WTC11 (cell line): ENCODE data around the gene SUDS3. TPM values are rescaled to one million over a fixed set of nuclear protein-coding genes. Genes with fewer than 3 reads are reported as not detected.

ENCODE experiments used
- ATAC-seq: fragments of 200-7000 bp; cut with Tn5 transposase; 2 replicates; pipeline ENCODE4 v1.10.0; 2021; ENCODE audit warnings: mild to moderate bottlenecking, moderate library complexity
- CTCF ChIA-PET: fragments of 300-600 bp; sonication (Branson Sonifier 250); formaldehyde crosslinking; loops from one replicate; lab custom pipeline; 2021; ENCODE audit warnings: antibody characterized with exemption; lab: Charles Lee
- POLR2A ChIA-PET: fragments of 350-600 bp; sonication (Branson Sonifier 250); formaldehyde crosslinking; loops from one replicate; lab custom pipeline; 2021; ENCODE audit warnings: antibody characterized with exemption; lab: Charles Lee
- DNase-seq: peaks from one replicate; pipeline ENCODE4 v3.0.0; 2021; ENCODE audit warnings: low spot score
- H3K27ac Mint-ChIP-seq: 2 replicates; pipeline ENCODE4 v1.8.0; 2021; ENCODE audit warnings: mixed read lengths
- H3K27me3 Mint-ChIP-seq: 2 replicates; pipeline ENCODE4 v1.8.0; 2021; ENCODE audit warnings: low read depth, mild to moderate bottlenecking, moderate library complexity, mixed read lengths
- H3K36me3 Mint-ChIP-seq: 2 replicates; pipeline ENCODE4 v1.8.0; 2021; ENCODE audit warnings: mixed read lengths
- H3K4me1 Mint-ChIP-seq: 2 replicates; pipeline ENCODE4 v1.8.0; 2022; ENCODE audit warnings: mixed read lengths
- H3K4me3 Mint-ChIP-seq: 2 replicates; pipeline ENCODE4 v1.8.0; 2021; ENCODE audit warnings: mild to moderate bottlenecking, moderate library complexity, mixed read lengths
- H3K9me3 Mint-ChIP-seq: 2 replicates; pipeline ENCODE4 v1.8.0; 2021; ENCODE audit warnings: mixed read lengths
- CREB1 ChIP-seq: sonication (generic); formaldehyde crosslinking; IDR thresholded peaks from 2 replicates; pipeline ENCODE4 v1.8.0; 2023; ENCODE audit warnings: mild to moderate bottlenecking, missing genetic modification reagents
- CREM ChIP-seq: sonication (generic); formaldehyde crosslinking; IDR thresholded peaks from 2 replicates; pipeline ENCODE4 v1.8.1; 2022; ENCODE audit warnings: mild to moderate bottlenecking, missing genetic modification reagents, moderate library complexity
- FOXJ3 ChIP-seq: sonication (generic); formaldehyde crosslinking; IDR thresholded peaks from 2 replicates; pipeline ENCODE4 v1.9.0; 2021; ENCODE audit warnings: missing genetic modification reagents, mild to moderate bottlenecking, borderline replicate concordance
- GRHL2 ChIP-seq: fragments of 250-450 bp; sonication (Bioruptor Pico); IDR thresholded peaks from 2 replicates; pipeline ENCODE4 v1.8.0; 2022; ENCODE audit warnings: mild to moderate bottlenecking, moderate library complexity; ENCODE audit not compliant: insufficient replicate concordance, severe bottlenecking
- GTF2I ChIP-seq: fragments of 250-450 bp; sonication (Bioruptor Pico); conservative IDR thresholded peaks from 2 replicates; pipeline ENCODE4 v1.4.0; 2021; ENCODE audit warnings: mild to moderate bottlenecking
- JAZF1 ChIP-seq: fragments of 250-450 bp; sonication (Bioruptor Pico); IDR thresholded peaks from 2 replicates; pipeline ENCODE4 v1.9.0; 2021; ENCODE audit warnings: moderate library complexity, mild to moderate bottlenecking, inconsistent platforms
- MXD4 ChIP-seq: fragments of 250-450 bp; sonication (Bioruptor Pico); IDR thresholded peaks from 2 replicates; pipeline ENCODE4 v1.8.0; 2021; ENCODE audit warnings: mild to moderate bottlenecking, moderate library complexity, borderline replicate concordance
- NFATC4 ChIP-seq: fragments of 250-450 bp; sonication (Bioruptor Pico); IDR thresholded peaks from 2 replicates; pipeline ENCODE4 v1.9.0; 2021; ENCODE audit warnings: mild to moderate bottlenecking
- NR2C2 ChIP-seq: sonication (generic); formaldehyde crosslinking; IDR thresholded peaks from 2 replicates; pipeline ENCODE4 v1.8.0; 2022; ENCODE audit warnings: mild to moderate bottlenecking, missing genetic modification reagents
- SMAD3 ChIP-seq: sonication (generic); formaldehyde crosslinking; IDR thresholded peaks from 2 replicates; pipeline ENCODE4 v1.8.0; 2022; ENCODE audit warnings: missing genetic modification reagents, mild to moderate bottlenecking, borderline replicate concordance
- SOX15 ChIP-seq: fragments of 250-450 bp; sonication (Bioruptor Pico); IDR thresholded peaks from 2 replicates; pipeline ENCODE4 v1.9.0; 2021; ENCODE audit warnings: mild to moderate bottlenecking
- SP1 ChIP-seq: sonication (generic); formaldehyde crosslinking; conservative IDR thresholded peaks from 2 replicates; pipeline ENCODE4 v1.8.1; 2022; ENCODE audit warnings: missing genetic modification reagents
- ZNF121 ChIP-seq: sonication (generic); formaldehyde crosslinking; IDR thresholded peaks from 2 replicates; pipeline ENCODE4 v1.8.0; 2023; ENCODE audit warnings: missing genetic modification reagents
- ZNF416 ChIP-seq: fragments of 250-450 bp; sonication (Bioruptor Pico); IDR thresholded peaks from 2 replicates; pipeline ENCODE4 v1.9.0; 2021; ENCODE audit warnings: mild to moderate bottlenecking, inconsistent platforms
- total RNA-seq: library from RNA; stranded (reverse); gene quantifications from 3 replicates; pipeline ENCODE4 v1.2.3, GENCODE V29; 2021
- TF ChIP-seq, protein P1 (sequence below): fragments of 200-600 bp; IDR thresholded peaks from 2 replicates; pipeline ENCODE4 v1.8.0; 2022; ENCODE audit warnings: antibody characterized with exemption
- TF ChIP-seq, protein P2 (sequence below): sonication (generic); formaldehyde crosslinking; IDR thresholded peaks from 2 replicates; pipeline ENCODE4 v1.8.1; 2023; ENCODE audit warnings: mild to moderate bottlenecking, missing genetic modification reagents, borderline replicate concordance
- TF ChIP-seq, protein P3 (sequence below): sonication (generic); formaldehyde crosslinking; IDR thresholded peaks from 2 replicates; pipeline ENCODE4 v1.8.1; 2022; ENCODE audit warnings: low read depth, missing genetic modification reagents, borderline replicate concordance
- TF ChIP-seq, protein P4 (sequence below): sonication (generic); formaldehyde crosslinking; IDR thresholded peaks from 2 replicates; pipeline ENCODE4 v1.8.1; 2023; ENCODE audit warnings: mild to moderate bottlenecking, missing genetic modification reagents
- TF ChIP-seq, protein P5 (sequence below): sonication (generic); formaldehyde crosslinking; IDR thresholded peaks from 2 replicates; pipeline ENCODE4 v1.8.1; 2023; ENCODE audit warnings: mild to moderate bottlenecking, moderate library complexity, missing genetic modification reagents

SUDS3 gene
- total RNA-seq, 1 experiment from 2014 or later = 63.9 TPM

DNA sequence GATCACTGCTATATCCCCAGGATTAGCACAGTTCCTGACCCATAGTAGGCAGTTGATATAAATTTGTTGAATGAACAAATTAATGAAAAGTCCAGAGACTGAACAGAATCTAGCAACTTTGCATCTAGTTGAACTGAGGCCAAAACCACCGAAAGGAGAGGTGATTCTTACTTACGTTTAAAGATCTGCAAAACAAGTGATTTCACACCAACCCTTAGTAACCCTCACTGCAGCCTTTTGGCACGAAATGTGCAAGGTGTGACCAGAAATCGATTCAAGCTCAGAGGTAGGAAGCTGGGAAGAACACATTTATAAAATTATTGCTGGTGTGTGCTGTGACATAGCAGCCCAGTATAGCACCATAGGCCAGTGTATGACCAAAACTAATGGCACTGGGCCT, 70.8 kb downstream of the SUDS3 start:
- ChIA-PET CTCF (no interaction called here), POLR2A (interaction anchor here (0.6 kb wide), 1 partner anchor 706 kb away, joined by 3 read pairs; no protein-coding TSS in a partner anchor)
- no peak for DNase-seq
- Mint-ChIP-seq H3K36me3 (no peaks in the 10 kb centered on the region), H3K4me3 (no peak overlapping the region), H3K4me1 (0 out of 2 replicates have a peak, but pooled peaks cover 3% of the 10 kb centered on the region), H3K9me3 (peaks cover 17% of the 10 kb centered on the region), H3K27ac (no peak overlapping the region), H3K27me3 (no peaks in the 10 kb centered on the region)
- TF ChIP-seq, protein P1, sequence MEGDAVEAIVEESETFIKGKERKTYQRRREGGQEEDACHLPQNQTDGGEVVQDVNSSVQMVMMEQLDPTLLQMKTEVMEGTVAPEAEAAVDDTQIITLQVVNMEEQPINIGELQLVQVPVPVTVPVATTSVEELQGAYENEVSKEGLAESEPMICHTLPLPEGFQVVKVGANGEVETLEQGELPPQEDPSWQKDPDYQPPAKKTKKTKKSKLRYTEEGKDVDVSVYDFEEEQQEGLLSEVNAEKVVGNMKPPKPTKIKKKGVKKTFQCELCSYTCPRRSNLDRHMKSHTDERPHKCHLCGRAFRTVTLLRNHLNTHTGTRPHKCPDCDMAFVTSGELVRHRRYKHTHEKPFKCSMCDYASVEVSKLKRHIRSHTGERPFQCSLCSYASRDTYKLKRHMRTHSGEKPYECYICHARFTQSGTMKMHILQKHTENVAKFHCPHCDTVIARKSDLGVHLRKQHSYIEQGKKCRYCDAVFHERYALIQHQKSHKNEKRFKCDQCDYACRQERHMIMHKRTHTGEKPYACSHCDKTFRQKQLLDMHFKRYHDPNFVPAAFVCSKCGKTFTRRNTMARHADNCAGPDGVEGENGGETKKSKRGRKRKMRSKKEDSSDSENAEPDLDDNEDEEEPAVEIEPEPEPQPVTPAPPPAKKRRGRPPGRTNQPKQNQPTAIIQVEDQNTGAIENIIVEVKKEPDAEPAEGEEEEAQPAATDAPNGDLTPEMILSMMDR = no peak
- TF ChIP-seq SMAD3 (CRISPR knock-in tag) (no peak), JAZF1 (CRISPR knock-in tag) (no peak), SP1 (CRISPR knock-in tag) (no peak), SOX15 (CRISPR knock-in tag) (no peak), CREB1 (no peak), CREM (CRISPR knock-in tag) (no peak), ZNF416 (CRISPR knock-in tag) (no peak), ZNF121 (CRISPR knock-in tag) (no peak), NR2C2 (no peak), FOXJ3 (CRISPR knock-in tag) (no peak), GTF2I (CRISPR knock-in tag) (no peak)
- TF ChIP-seq, protein P2, sequence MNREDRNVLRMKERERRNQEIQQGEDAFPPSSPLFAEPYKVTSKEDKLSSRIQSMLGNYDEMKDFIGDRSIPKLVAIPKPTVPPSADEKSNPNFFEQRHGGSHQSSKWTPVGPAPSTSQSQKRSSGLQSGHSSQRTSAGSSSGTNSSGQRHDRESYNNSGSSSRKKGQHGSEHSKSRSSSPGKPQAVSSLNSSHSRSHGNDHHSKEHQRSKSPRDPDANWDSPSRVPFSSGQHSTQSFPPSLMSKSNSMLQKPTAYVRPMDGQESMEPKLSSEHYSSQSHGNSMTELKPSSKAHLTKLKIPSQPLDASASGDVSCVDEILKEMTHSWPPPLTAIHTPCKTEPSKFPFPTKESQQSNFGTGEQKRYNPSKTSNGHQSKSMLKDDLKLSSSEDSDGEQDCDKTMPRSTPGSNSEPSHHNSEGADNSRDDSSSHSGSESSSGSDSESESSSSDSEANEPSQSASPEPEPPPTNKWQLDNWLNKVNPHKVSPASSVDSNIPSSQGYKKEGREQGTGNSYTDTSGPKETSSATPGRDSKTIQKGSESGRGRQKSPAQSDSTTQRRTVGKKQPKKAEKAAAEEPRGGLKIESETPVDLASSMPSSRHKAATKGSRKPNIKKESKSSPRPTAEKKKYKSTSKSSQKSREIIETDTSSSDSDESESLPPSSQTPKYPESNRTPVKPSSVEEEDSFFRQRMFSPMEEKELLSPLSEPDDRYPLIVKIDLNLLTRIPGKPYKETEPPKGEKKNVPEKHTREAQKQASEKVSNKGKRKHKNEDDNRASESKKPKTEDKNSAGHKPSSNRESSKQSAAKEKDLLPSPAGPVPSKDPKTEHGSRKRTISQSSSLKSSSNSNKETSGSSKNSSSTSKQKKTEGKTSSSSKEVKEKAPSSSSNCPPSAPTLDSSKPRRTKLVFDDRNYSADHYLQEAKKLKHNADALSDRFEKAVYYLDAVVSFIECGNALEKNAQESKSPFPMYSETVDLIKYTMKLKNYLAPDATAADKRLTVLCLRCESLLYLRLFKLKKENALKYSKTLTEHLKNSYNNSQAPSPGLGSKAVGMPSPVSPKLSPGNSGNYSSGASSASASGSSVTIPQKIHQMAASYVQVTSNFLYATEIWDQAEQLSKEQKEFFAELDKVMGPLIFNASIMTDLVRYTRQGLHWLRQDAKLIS (CRISPR knock-in tag) = no peak
- TF ChIP-seq, protein P3, sequence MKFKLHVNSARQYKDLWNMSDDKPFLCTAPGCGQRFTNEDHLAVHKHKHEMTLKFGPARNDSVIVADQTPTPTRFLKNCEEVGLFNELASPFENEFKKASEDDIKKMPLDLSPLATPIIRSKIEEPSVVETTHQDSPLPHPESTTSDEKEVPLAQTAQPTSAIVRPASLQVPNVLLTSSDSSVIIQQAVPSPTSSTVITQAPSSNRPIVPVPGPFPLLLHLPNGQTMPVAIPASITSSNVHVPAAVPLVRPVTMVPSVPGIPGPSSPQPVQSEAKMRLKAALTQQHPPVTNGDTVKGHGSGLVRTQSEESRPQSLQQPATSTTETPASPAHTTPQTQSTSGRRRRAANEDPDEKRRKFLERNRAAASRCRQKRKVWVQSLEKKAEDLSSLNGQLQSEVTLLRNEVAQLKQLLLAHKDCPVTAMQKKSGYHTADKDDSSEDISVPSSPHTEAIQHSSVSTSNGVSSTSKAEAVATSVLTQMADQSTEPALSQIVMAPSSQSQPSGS (CRISPR knock-in tag) = no peak
- TF ChIP-seq, protein P4, sequence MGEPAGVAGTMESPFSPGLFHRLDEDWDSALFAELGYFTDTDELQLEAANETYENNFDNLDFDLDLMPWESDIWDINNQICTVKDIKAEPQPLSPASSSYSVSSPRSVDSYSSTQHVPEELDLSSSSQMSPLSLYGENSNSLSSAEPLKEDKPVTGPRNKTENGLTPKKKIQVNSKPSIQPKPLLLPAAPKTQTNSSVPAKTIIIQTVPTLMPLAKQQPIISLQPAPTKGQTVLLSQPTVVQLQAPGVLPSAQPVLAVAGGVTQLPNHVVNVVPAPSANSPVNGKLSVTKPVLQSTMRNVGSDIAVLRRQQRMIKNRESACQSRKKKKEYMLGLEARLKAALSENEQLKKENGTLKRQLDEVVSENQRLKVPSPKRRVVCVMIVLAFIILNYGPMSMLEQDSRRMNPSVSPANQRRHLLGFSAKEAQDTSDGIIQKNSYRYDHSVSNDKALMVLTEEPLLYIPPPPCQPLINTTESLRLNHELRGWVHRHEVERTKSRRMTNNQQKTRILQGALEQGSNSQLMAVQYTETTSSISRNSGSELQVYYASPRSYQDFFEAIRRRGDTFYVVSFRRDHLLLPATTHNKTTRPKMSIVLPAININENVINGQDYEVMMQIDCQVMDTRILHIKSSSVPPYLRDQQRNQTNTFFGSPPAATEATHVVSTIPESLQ = no peak
- ATAC-seq = no peak

DNA sequence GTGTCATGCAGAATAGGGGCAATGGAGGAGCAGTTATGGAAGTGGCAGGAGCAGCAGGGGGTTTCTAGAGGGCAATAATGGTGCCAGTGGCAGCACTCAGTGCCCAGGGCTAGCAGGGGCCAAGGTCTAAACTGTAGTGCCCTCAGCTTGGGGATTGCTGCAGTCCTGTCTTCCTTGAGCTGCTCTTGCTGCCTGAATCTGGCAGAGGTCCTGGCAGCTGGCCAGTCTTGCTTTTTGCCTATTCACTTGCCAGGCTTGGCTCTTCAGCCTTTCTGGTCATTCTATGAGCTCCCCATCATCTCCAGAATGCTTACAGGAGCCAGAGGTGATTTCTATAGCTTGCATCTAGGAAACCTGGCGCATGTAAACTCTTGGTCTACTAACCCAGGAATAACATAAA, 72.0 kb downstream of the SUDS3 start:
- ChIA-PET CTCF (interaction anchor here (0.6 to 0.9 kb wide), 2 partner anchors 161 to 232 kb away, joined by 3 read pairs; no protein-coding TSS in a partner anchor), POLR2A (no interaction called here)
- TF ChIP-seq NFATC4 (no peak), GRHL2 (no peak), MXD4 (CRISPR knock-in tag) (no peak), SP1 (CRISPR knock-in tag) (no peak)
- TF ChIP-seq, protein P5, sequence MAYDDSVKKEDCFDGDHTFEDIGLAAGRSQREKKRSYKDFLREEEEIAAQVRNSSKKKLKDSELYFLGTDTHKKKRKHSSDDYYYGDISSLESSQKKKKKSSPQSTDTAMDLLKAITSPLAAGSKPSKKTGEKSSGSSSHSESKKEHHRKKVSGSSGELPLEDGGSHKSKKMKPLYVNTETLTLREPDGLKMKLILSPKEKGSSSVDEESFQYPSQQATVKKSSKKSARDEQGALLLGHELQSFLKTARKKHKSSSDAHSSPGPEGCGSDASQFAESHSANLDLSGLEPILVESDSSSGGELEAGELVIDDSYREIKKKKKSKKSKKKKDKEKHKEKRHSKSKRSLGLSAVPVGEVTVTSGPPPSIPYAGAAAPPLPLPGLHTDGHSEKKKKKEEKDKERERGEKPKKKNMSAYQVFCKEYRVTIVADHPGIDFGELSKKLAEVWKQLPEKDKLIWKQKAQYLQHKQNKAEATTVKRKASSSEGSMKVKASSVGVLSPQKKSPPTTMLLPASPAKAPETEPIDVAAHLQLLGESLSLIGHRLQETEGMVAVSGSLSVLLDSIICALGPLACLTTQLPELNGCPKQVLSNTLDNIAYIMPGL (CRISPR knock-in tag) = no peak
- H3K4me3 Mint-ChIP-seq = no peak overlapping the region
- no peak for DNase-seq
- no peaks in the 10 kb centered on the region for H3K27me3 Mint-ChIP-seq
- H3K27ac Mint-ChIP-seq = no peak overlapping the region
- no peak for ATAC-seq
- peaks cover 17% of the 10 kb centered on the region for H3K9me3 Mint-ChIP-seq
- H3K36me3 Mint-ChIP-seq = no peaks in the 10 kb centered on the region
- 0 out of 2 replicates have a peak, but pooled peaks cover 3% of the 10 kb centered on the region for H3K4me1 Mint-ChIP-seq
